Measurements from ENCODE around the gene ZNF800. TPM values are rescaled to one million over a fixed set of nuclear protein-coding genes. Genes with fewer than 3 reads are reported as not detected.

ZNF800 gene
- total RNA-seq, 1 experiment from 2014 or later, result 25.7 TPM

- H3K4me1 ChIP-seq (ENCODE audit: insufficient read depth, low read length, poor library complexity, severe bottlenecking), result no peaks in the 10 kb centered on the region
- no TSS peak for BruUV-seq (replicated peaks)
- no peak overlapping the region for H3K27ac ChIP-seq (ENCODE audit: low read depth, low read length, poor library complexity, severe bottlenecking)
- no peaks in the 10 kb centered on the region for H3K36me3 ChIP-seq (ENCODE audit: insufficient read depth, low read length, poor library complexity, severe bottlenecking)
- POLR2A ChIA-PET (ENCODE audit: low non-redundant PET), result no interaction called here
- no peak for DNase-seq (ENCODE audit: low spot score)
- TF ChIP-seq CTCF (conservative IDR thresholded peaks at IDR 0.05; ENCODE audit: low read depth, low read length) (no peak), EZH2 (IDR thresholded peaks at IDR 0.05; ENCODE audit: borderline replicate concordance, low read depth, low read length, poor library complexity, severe bottlenecking) (no peak)
- no peaks in the 10 kb centered on the region for H3K9me3 ChIP-seq (ENCODE audit: low read depth, low read length, poor library complexity, severe bottlenecking)
- H3K27me3 ChIP-seq (replicated peaks; ENCODE audit: insufficient read depth, low read depth, low read length, poor library complexity), result peaks cover 28% of the 10 kb centered on the region
- CTCF ChIA-PET, result no interaction called here
- no peak overlapping the region for H3K4me3 ChIP-seq (ENCODE audit: low read depth, low read length, poor library complexity, severe bottlenecking)
- intact Hi-C loops (cut with micrococcal nuclease; ENCODE audit: unreplicated experiment), result no loop called here
Measured at GRCh38 chr7:127322832-127323493, 69.5 kb downstream of the ZNF800 start.

GRCh38 chr7:127322351-127322750 is 70.2 kb downstream of the ZNF800 start:
- CTCF ChIA-PET, result no interaction called here
- Histone ChIP-seq H3K4me3 (ENCODE audit: low read depth, low read length, poor library complexity, severe bottlenecking) (no peak overlapping the region), H3K9me3 (ENCODE audit: low read depth, low read length, poor library complexity, severe bottlenecking) (no peaks in the 10 kb centered on the region), H3K36me3 (ENCODE audit: insufficient read depth, low read length, poor library complexity, severe bottlenecking) (no peaks in the 10 kb centered on the region), H3K27ac (ENCODE audit: low read depth, low read length, poor library complexity, severe bottlenecking) (no peak overlapping the region), H3K4me1 (ENCODE audit: insufficient read depth, low read length, poor library complexity, severe bottlenecking) (no peaks in the 10 kb centered on the region), H3K27me3 (replicated peaks; ENCODE audit: insufficient read depth, low read depth, low read length, poor library complexity) (peaks cover 22% of the 10 kb centered on the region)
- TF ChIP-seq EZH2 (IDR thresholded peaks at IDR 0.05; ENCODE audit: borderline replicate concordance, low read depth, low read length, poor library complexity, severe bottlenecking) (no peak), CTCF (conservative IDR thresholded peaks at IDR 0.05; ENCODE audit: low read depth, low read length) (no peak)
- intact Hi-C loops (cut with micrococcal nuclease; ENCODE audit: unreplicated experiment), result no loop called here
- POLR2A ChIA-PET (ENCODE audit: low non-redundant PET), result no interaction called here
- no TSS peak for BruUV-seq (replicated peaks)
- DNase-seq (ENCODE audit: low spot score), result no peak

- CTCF ChIA-PET, result no interaction called here
- no TSS peak for BruUV-seq (replicated peaks)
- Histone ChIP-seq H3K4me3 (ENCODE audit: low read depth, low read length, poor library complexity, severe bottlenecking) (no peak overlapping the region), H3K9me3 (ENCODE audit: low read depth, low read length, poor library complexity, severe bottlenecking) (no peaks in the 10 kb centered on the region), H3K36me3 (ENCODE audit: insufficient read depth, low read length, poor library complexity, severe bottlenecking) (no peaks in the 10 kb centered on the region), H3K4me1 (ENCODE audit: insufficient read depth, low read length, poor library complexity, severe bottlenecking) (no peaks in the 10 kb centered on the region), H3K27ac (ENCODE audit: low read depth, low read length, poor library complexity, severe bottlenecking) (no peak overlapping the region), H3K27me3 (replicated peaks; ENCODE audit: insufficient read depth, low read depth, low read length, poor library complexity) (peaks cover 8% of the 10 kb centered on the region)
- TF ChIP-seq EZH2 (IDR thresholded peaks at IDR 0.05; ENCODE audit: borderline replicate concordance, low read depth, low read length, poor library complexity, severe bottlenecking) (no peak), CTCF (conservative IDR thresholded peaks at IDR 0.05; ENCODE audit: low read depth, low read length) (no peak)
- POLR2A ChIA-PET (ENCODE audit: low non-redundant PET), result no interaction called here
- DNase-seq (ENCODE audit: low spot score), result no peak
- intact Hi-C loops (cut with micrococcal nuclease; ENCODE audit: unreplicated experiment), result no loop called here
Measured at GRCh38 chr7:127320974-127321373, 71.5 kb downstream of the ZNF800 start.

Other genes starting within 250 kb of the ZNF800 start
- gene GRM8, start 139.8 kb downstream of the ZNF800 start, total RNA-seq (2021), result 0.72 and 0.80 TPM in 2 replicates
- 15.2 and 15.5 TPM in 2 replicates for gene GCC1, start 192.9 kb upstream of the ZNF800 start, total RNA-seq (2021)
- gene ARF5, start 195.7 kb upstream of the ZNF800 start, total RNA-seq (2021), result 83.5 and 96.9 TPM in 2 replicates
- gene FSCN3, start 201.0 kb upstream of the ZNF800 start, total RNA-seq (2021), result 0.52 and 0.83 TPM in 2 replicates
- not detected in 2 replicates for gene PAX4, start 225.4 kb upstream of the ZNF800 start, total RNA-seq (2021)

Measured in A673 (cell line).